H1 (cell line): ENCODE data around the gene HIGD2A. TPM values are rescaled to one million over a fixed set of nuclear protein-coding genes. Genes with fewer than 3 reads are reported as not detected.
A peak's percentile ranks its signal among the peaks of the same experiment; 100 is the strongest.

ENCODE experiments used
- CTCF ChIA-PET: fragments of 300-600 bp; sonication (Branson Sonifier 250); formaldehyde crosslinking; loops from one replicate; lab custom pipeline; 2021; ENCODE audit not compliant: partially characterized antibody; lab: Charles Lee
- POLR2A ChIA-PET: fragments of 300-600 bp; sonication (Branson Sonifier 250); formaldehyde crosslinking; loops from one replicate; lab custom pipeline; 2021; ENCODE audit warnings: inconsistent platforms; ENCODE audit not compliant: partially characterized antibody; lab: Charles Lee
- DNase-seq, 2 experiments: peaks; one replicate each; pipeline versions ENCODE4 v3.0.0 to v3.0.0-alpha.2; 2010 to 2022; ENCODE audit warnings: low spot score in 2 of 2, low read depth in 1 of 2, mixed read lengths in 1 of 2
- FAIRE-seq: peaks from 2 replicates; lab custom pipeline; 2011; peaks lifted over from hg19 to GRCh38; lab: Jason Lieb, UNC
- H2AFZ ChIP-seq: 2 replicates; pipeline ENCODE4 v1.8.1; 2012; ENCODE audit warnings: low read length, inconsistent platforms
- H2AK5ac ChIP-seq: 2 replicates; pipeline ENCODE4 v1.6.1; 2013; ENCODE audit warnings: low read depth, low read length
- H2BK120ac ChIP-seq: replicated peaks from 2 replicates; pipeline ENCODE3; 2013; ENCODE audit warnings: low read depth, low read length, inconsistent platforms
- H2BK12ac ChIP-seq: 2 replicates; pipeline ENCODE4 v1.6.1; 2013; ENCODE audit warnings: low read depth, low read length
- H2BK15ac ChIP-seq: 2 replicates; pipeline ENCODE4 v1.6.1; 2013; ENCODE audit warnings: low read length
- H2BK20ac ChIP-seq: 2 replicates; pipeline ENCODE4 v1.6.1; 2013; ENCODE audit warnings: low read length
- H2BK5ac ChIP-seq: 2 replicates; pipeline ENCODE4 v1.6.1; 2013; ENCODE audit warnings: low read depth, low read length
- H3K14ac ChIP-seq: 2 replicates; pipeline ENCODE4 v1.6.1; 2013; ENCODE audit warnings: inconsistent platforms; ENCODE audit not compliant: insufficient read length
- H3K18ac ChIP-seq: 2 replicates; pipeline ENCODE4 v1.6.1; 2013; ENCODE audit warnings: low read length; ENCODE audit errors: extremely low read depth
- H3K23ac ChIP-seq: 2 replicates; pipeline ENCODE4 v1.6.1; 2013; ENCODE audit warnings: inconsistent platforms; ENCODE audit not compliant: insufficient read length
- H3K23me2 ChIP-seq: 2 replicates; pipeline ENCODE4 v1.6.1; 2013; ENCODE audit warnings: low read depth, low read length
- H3K27ac ChIP-seq: 2 replicates; pipeline ENCODE4 v1.6.1; 2011; ENCODE audit warnings: low read depth, low read length, inconsistent platforms
- H3K27me3 ChIP-seq, 4 experiments: replicated peaks in 1 of 4; 1 replicate in 1 of 4; 2 replicates in 3 of 4; pipeline versions ENCODE4 v1.6.1 to v1.8.1; 2011 to 2013; ENCODE audit warnings: low read length in 3 of 4, mild to moderate bottlenecking in 3 of 4, inconsistent platforms in 2 of 4, mixed read lengths in 2 of 4, moderate library complexity in 1 of 4; ENCODE audit not compliant: control insufficient read depth in 3 of 4, insufficient read depth in 3 of 4; ENCODE audit errors: extremely low read depth in 1 of 4
- H3K36me3 ChIP-seq, 4 experiments: 2 replicates each; pipeline versions ENCODE4 v1.6.1 to v1.8.1; 2011 to 2013; ENCODE audit warnings: mild to moderate bottlenecking in 4 of 4, low read length in 3 of 4, moderate library complexity in 2 of 4, control low read depth in 1 of 4, inconsistent platforms in 1 of 4; ENCODE audit not compliant: insufficient read depth in 4 of 4, control insufficient read depth in 2 of 4
- H3K4ac ChIP-seq: replicated peaks from 2 replicates; pipeline ENCODE3; 2013; ENCODE audit warnings: low read length, low read depth, mixed read lengths, inconsistent platforms; ENCODE audit not compliant: insufficient read length
- H3K4me1 ChIP-seq, 4 experiments: replicated peaks in 1 of 4; 1 replicate in 1 of 4; 2 replicates in 3 of 4; pipeline versions ENCODE4 v1.6.1 to v1.8.1; 2011 to 2013; ENCODE audit warnings: low read length in 3 of 4, inconsistent platforms in 2 of 4, mixed read lengths in 1 of 4; ENCODE audit not compliant: insufficient read depth in 4 of 4, control insufficient read depth in 3 of 4
- H3K4me2 ChIP-seq, 2 experiments: 2 replicates each; pipeline versions ENCODE4 v1.6.1 to v1.8.1; 2011 to 2013; ENCODE audit warnings: low read depth in 2 of 2, low read length in 2 of 2, control low read depth in 1 of 2, inconsistent platforms in 1 of 2, mild to moderate bottlenecking in 1 of 2; ENCODE audit not compliant: insufficient read depth in 1 of 2
- H3K4me3 ChIP-seq, 4 experiments: fragments of 200-600, 300-600 bp in 1 of 4; sonication (generic), shearing (Covaris generic), sonication (Bioruptor Twin) in 1 of 4; 2 replicates each; pipeline versions ENCODE4 v1.5.1 to v1.8.1; 2011 to 2016; ENCODE audit warnings: low read length in 4 of 4, low read depth in 3 of 4, control low read depth in 2 of 4, inconsistent platforms in 2 of 4, mild to moderate bottlenecking in 2 of 4, mixed read lengths in 1 of 4, moderate library complexity in 1 of 4; ENCODE audit not compliant: insufficient read depth in 2 of 4; ENCODE audit errors: extremely low read depth in 1 of 4
- H3K56ac ChIP-seq: replicated peaks from 2 replicates; pipeline ENCODE3; 2013; ENCODE audit warnings: low read depth, mild to moderate bottlenecking, mixed read lengths, low read length, inconsistent platforms; ENCODE audit not compliant: insufficient read length
- H3K79me1 ChIP-seq: 2 replicates; pipeline ENCODE4 v1.6.1; 2013; ENCODE audit warnings: low read depth, low read length, control low read depth
- H3K79me2 ChIP-seq, 2 experiments: 2 replicates each; pipeline versions ENCODE4 v1.6.1 to v1.8.1; 2012 to 2013; ENCODE audit warnings: low read length in 2 of 2, mild to moderate bottlenecking in 2 of 2, inconsistent platforms in 1 of 2; ENCODE audit not compliant: insufficient read depth in 2 of 2, control insufficient read depth in 1 of 2
- H3K9ac ChIP-seq, 4 experiments: replicated peaks in 1 of 4; 1 replicate in 1 of 4; 2 replicates in 3 of 4; pipeline versions ENCODE4 v1.6.1 to v1.8.1; 2011 to 2013; ENCODE audit warnings: low read depth in 3 of 4, low read length in 3 of 4, control low read depth in 2 of 4, mild to moderate bottlenecking in 2 of 4, moderate library complexity in 2 of 4, inconsistent platforms in 1 of 4; ENCODE audit errors: extremely low read depth in 1 of 4
- H3K9me3 ChIP-seq, 2 experiments: 2 replicates each; pipeline versions ENCODE4 v1.6.1 to v1.8.1; 2012 to 2013; ENCODE audit warnings: mild to moderate bottlenecking in 2 of 2, moderate library complexity in 2 of 2, control low read depth in 1 of 2, inconsistent platforms in 1 of 2, low read depth in 1 of 2, low read length in 1 of 2, mixed read lengths in 1 of 2; ENCODE audit not compliant: insufficient read depth in 2 of 2
- H4K20me1 ChIP-seq, 2 experiments: replicated peaks in 1 of 2; 2 replicates each; pipeline versions ENCODE3 to v1.8.1; 2011 to 2013; ENCODE audit warnings: inconsistent platforms in 2 of 2, low read length in 2 of 2, mild to moderate bottlenecking in 1 of 2; ENCODE audit not compliant: insufficient read depth in 2 of 2, control insufficient read depth in 1 of 2
- H4K5ac ChIP-seq: 2 replicates; pipeline ENCODE4 v1.6.1; 2013; ENCODE audit warnings: low read length, low read depth, mixed read lengths, inconsistent platforms; ENCODE audit not compliant: insufficient read length
- H4K8ac ChIP-seq: 2 replicates; pipeline ENCODE4 v1.8.0; 2013; ENCODE audit warnings: mild to moderate bottlenecking, moderate library complexity, low read length, inconsistent platforms; ENCODE audit not compliant: insufficient read depth; ENCODE audit errors: extremely low read depth
- H4K91ac ChIP-seq: replicated peaks from 2 replicates; pipeline ENCODE3; 2013; ENCODE audit warnings: low read length, mixed read lengths, inconsistent platforms; ENCODE audit not compliant: insufficient read length
- SAP30 ChIP-seq: fragments of 300-600 bp; sonication (generic); IDR thresholded peaks from 2 replicates; pipeline ENCODE4 v1.7.1; 2012; ENCODE audit warnings: low read length, moderate library complexity, mild to moderate bottlenecking, inconsistent platforms; ENCODE audit not compliant: insufficient read depth, insufficient replicate concordance
- WGBS, 2 experiments: shearing (Covaris generic) in 1 of 2; methylation state at CpG; one replicate each; pipeline versions ENCODE4 v1.1.6 to v1.1.7; 2013 to 2015; ENCODE audit warnings: low lambda C conversion rate in 2 of 2, mixed read lengths in 2 of 2, inconsistent platforms in 1 of 2, low coverage in 1 of 2, missing lambda C conversion rate in 1 of 2; ENCODE audit not compliant: insufficient replicate concordance in 2 of 2, insufficient coverage in 1 of 2, insufficient read length in 1 of 2; ENCODE audit errors: extremely low coverage in 1 of 2, missing lambda C conversion rate in 1 of 2; 5-methylcytosine and 5-hydroxymethylcytosine counted together
- polyA plus RNA-seq, 7 experiments: library from polyadenylated mRNA; depleted of rRNA in 3 of 7; stranded (reverse) in 5 of 7; unstranded in 2 of 7; fragments of >200 nt in 5 of 7; fragments of 200-250 nt in 2 of 7; gene quantifications; 1 replicate in 5 of 7; 2 replicates in 1 of 7; 4 replicates in 1 of 7; pipeline versions ENCODE4 v1.2.1 to v1.2.3, GENCODE V29; 2011 to 2013; ENCODE audit warnings: missing spikeins in 2 of 7, mixed read lengths in 2 of 7
- total RNA-seq: library from RNA; stranded (reverse); fragmentation: NEBNext Ultra II Directional; extraction: Animal tissue kit (Norgen Biotek cat#: 25700); gene quantifications from 2 replicates; pipeline ENCODE4 v1.2.1, GENCODE V29; 2021

The HIGD2A gene
- total and polyA plus RNA-seq, 2 of the 8 experiments (the other 6 are each of a cell fraction or from before 2014, with no cell fraction given) = 95.5 to 264 TPM

GRCh38 chr5:176360894-176361436, 27.6 kb upstream of the HIGD2A start:
- Histone ChIP-seq H3K23ac (no peak overlapping the region), H2AFZ (0 out of 2 replicates have a peak overlapping the region, but pooled peaks have one; percentile 75), H2BK15ac (no peak overlapping the region), H3K23me2 (peaks cover 14% of the 10 kb centered on the region), H4K20me1 (peaks cover 0 to 12% of the 10 kb centered on the region in 2 experiments), H3K36me3 (peaks cover 0 to 27% (median under 1%) of the 10 kb centered on the region in 4 experiments; a peak in 3 of 8 replicates), H3K4me1 (peaks cover 0 to 3% (median 0%) of the 10 kb centered on the region in 4 experiments; a peak in 4 of 7 replicates), H3K79me2 (peaks cover 5 to 38% of the 10 kb centered on the region in 2 experiments; a peak in 3 of 4 replicates), H3K27ac (peak overlapping the region; percentile 88), H2BK12ac (no peak overlapping the region), H2BK120ac (no peak overlapping the region), H3K14ac (no peak overlapping the region), H3K27me3 (peaks cover 7 to 30% (median 24%) of the 10 kb centered on the region in 4 experiments), H4K91ac (no peak overlapping the region), H3K4me2 (peak overlapping the region; percentile 68 to 79), H4K5ac (peak overlapping the region; percentile 68), H2AK5ac (no peak overlapping the region), H3K9ac (peak overlapping the region; percentile 51 to 95 (median 82)), H3K79me1 (peaks cover 9% of the 10 kb centered on the region), H3K4me3 (peak overlapping the region; percentile 79 to 95 (median 92)), H3K9me3 (no peaks in the 10 kb centered on the region), H3K4ac (peak overlapping the region; percentile 78), H2BK20ac (no peak overlapping the region), H4K8ac (peak overlapping the region; percentile 96), H3K56ac (peak overlapping the region; percentile 92), H3K18ac (peak overlapping the region; percentile 32; the same call in 1 of the 2 replicates), H2BK5ac (peak overlapping the region; percentile 81)
- FAIRE-seq (no peak), DNase-seq (no peak)
- ChIA-PET POLR2A (interaction anchor here (1.0 to 3.6 kb wide), 12 partner anchors 9 to 184 kb away, joined by 3 to 30 read pairs (median 5); partner anchors contain the start of genes HIGD2A, NOP16 and RNF44), CTCF (interaction anchor here (1.1 kb wide), 1 partner anchor 13 kb away, joined by 3 read pairs; no protein-coding TSS in a partner anchor)
- 4% methylated on average over 26 of the region's 27 CpGs; no CpG with 5 or more reads in 1 of the 2 experiments for WGBS, 2 experiments
- TF ChIP-seq SAP30 = no peak
